Erythroblast (primary cell): Measurements from ENCODE around the gene PER1.

Experiments
- GATA1 ChIP-seq: IDR thresholded peaks from 2 replicates; pipeline ENCODE4 v1.6.1; 2011; ENCODE audit warnings: low read depth, mild to moderate bottlenecking, control low read depth, low read length, moderate library complexity
- POLR2A ChIP-seq: IDR thresholded peaks from 2 replicates; pipeline ENCODE4 v1.6.1; 2011; ENCODE audit warnings: mild to moderate bottlenecking, low read length

DNA sequence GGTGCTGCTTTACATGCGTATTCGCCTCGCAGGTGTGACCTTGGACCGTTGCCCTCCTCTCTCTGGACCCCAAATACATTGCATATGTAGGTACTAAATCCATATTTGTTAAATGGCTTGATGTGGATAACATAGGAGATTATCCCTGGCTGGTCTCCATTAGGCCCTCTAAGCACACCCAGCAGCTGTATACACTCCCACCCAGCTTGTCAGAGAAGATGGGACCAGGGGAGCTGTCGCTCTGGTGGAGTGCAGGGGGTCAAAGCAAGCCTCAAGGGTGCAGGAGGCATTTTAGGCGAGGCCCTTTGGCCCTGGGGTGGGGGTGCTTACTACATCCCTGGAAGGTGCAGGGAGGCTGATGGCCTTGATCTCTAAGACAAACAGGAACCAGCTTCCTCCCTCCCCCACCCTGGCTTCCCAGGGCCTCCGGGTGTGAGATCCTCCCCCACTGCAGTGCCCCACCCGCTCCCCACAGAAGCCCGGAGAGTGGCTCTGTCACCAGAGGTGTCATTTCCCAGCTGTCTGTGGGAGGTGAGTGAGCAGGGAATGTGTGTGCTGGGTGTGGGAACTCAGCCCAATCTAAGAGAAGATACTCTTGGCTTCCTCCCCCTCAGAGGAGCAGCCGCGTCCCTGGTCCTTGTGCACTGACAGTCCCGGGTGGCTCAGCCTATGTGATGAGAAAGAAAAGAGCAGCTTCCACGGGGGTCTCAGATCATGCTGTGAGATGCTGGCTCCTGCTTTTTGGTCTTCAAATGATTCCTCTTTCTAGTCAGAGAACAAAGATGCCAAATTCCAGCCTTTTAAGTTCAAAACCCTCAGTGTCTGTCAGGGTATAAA is 12.0 kb upstream of the PER1 start:
- TF ChIP-seq POLR2A (peak; percentile 56), GATA1 (no peak)
